Stimulated activated CD8-positive, alpha-beta memory T cell treated with anti-CD3 and anti-CD28 coated beads, Interleukin-4, amount 100 ng/mL, for 4 hours (primary cell): ENCODE data around the gene COIL.

Experiments used
- DNase-seq, 2 donors: peaks; one replicate each; pipeline ENCODE4 v3.0.0-alpha.2; 2020; ENCODE audit warnings: low read depth in 2 of 2, low spot score in 1 of 2

Gene COIL

GRCh38 chr17:56910509-56911235 lies 50.2 kb downstream of the COIL start:
- no peak for DNase-seq

GRCh38 chr17:56909742-56910508 lies 50.9 kb downstream of the COIL start:
- DNase-seq, result no peak

- peak in 1 of 2 donors; percentile 12 for DNase-seq
Measured at GRCh38 chr17:56908001-56908542, 52.8 kb downstream of the COIL start.

- DNase-seq, result no peak
Measured at GRCh38 chr17:56903560-56903959, 57.3 kb downstream of the COIL start.

- no peak for DNase-seq
Measured at GRCh38 chr17:56902348-56902747, 58.5 kb downstream of the COIL start.

- DNase-seq, result no peak
Measured at GRCh38 chr17:56899403-56899802, 61.4 kb downstream of the COIL start.

- DNase-seq, result no peak
Measured at GRCh38 chr17:56898874-56899273, 62.0 kb downstream of the COIL start.

- no peak for DNase-seq
Measured at GRCh38 chr17:56897646-56898424, 63.0 kb downstream of the COIL start.

- no peak for DNase-seq
Measured at GRCh38 chr17:56896968-56897359, 63.9 kb downstream of the COIL start.

- no peak for DNase-seq
Measured at GRCh38 chr17:56896217-56896967, 64.5 kb downstream of the COIL start.

GRCh38 chr17:56894859-56895455 lies 65.9 kb downstream of the COIL start:
- no peak for DNase-seq

- DNase-seq, result no peak
Measured at GRCh38 chr17:56893503-56893902, 67.3 kb downstream of the COIL start.

- DNase-seq, result no peak
Measured at GRCh38 chr17:56892333-56892732, 68.5 kb downstream of the COIL start.

GRCh38 chr17:56891751-56892150 lies 69.1 kb downstream of the COIL start:
- peak in 1 of 2 donors; percentile 10 for DNase-seq

GRCh38 chr17:56890906-56891674 lies 69.8 kb downstream of the COIL start:
- no peak for DNase-seq

- no peak for DNase-seq
Measured at GRCh38 chr17:56890390-56890789, 70.5 kb downstream of the COIL start.
